K562 (cell line): ENCODE results near the gene FLAD1. TPM values are rescaled to one million over a fixed set of nuclear protein-coding genes. Genes with fewer than 3 reads are reported as not detected.

Source experiments
- FOXJ3 ChIP-seq: sonication (generic); formaldehyde crosslinking; IDR thresholded peaks from 2 replicates; pipeline ENCODE4 v1.4.0; 2020; ENCODE audit warnings: mild to moderate bottlenecking, missing genetic modification reagents
- MGA ChIP-seq: fragments of 450-650 bp; IDR thresholded peaks from 2 replicates; pipeline ENCODE4 v1.6.1; 2016; ENCODE audit warnings: mild to moderate bottlenecking, moderate library complexity
- ZBTB40 ChIP-seq, 2 experiments: fragments of 450-650 bp in 1 of 2; sonication (generic) in 1 of 2; formaldehyde crosslinking in 1 of 2; IDR thresholded peaks; 2 replicates each; pipeline versions ENCODE4 v1.7.1 to v1.9.0; 2016 to 2022; ENCODE audit warnings: inconsistent platforms in 1 of 2, mild to moderate bottlenecking in 1 of 2, missing genetic modification reagents in 1 of 2
- ZNF76 ChIP-seq: fragments of 250-450 bp; sonication (Bioruptor Pico); IDR thresholded peaks from 2 replicates; pipeline ENCODE4 v1.4.0; 2020; ENCODE audit warnings: mild to moderate bottlenecking, moderate library complexity, borderline replicate concordance
- polyA plus RNA-seq, 8 experiments: library from polyadenylated mRNA; depleted of rRNA in 4 of 8; stranded (reverse) in 5 of 8; unstranded in 3 of 8; fragments of >200 nt; fragmentation: Nextera tagmentation in 2 of 8; fragmentation: Illumina TruSeq in 1 of 8; extraction: Ambion mirVana in 2 of 8; extraction: Trizol in 1 of 8; gene quantifications; 2 replicates each; pipeline versions ENCODE4 v1.2.1 to v1.2.3, GENCODE V29; 2011 to 2014; ENCODE audit warnings: inconsistent platforms in 1 of 8, missing spikeins in 1 of 8
- total RNA-seq, 7 experiments: library from RNA; depleted of rRNA in 6 of 7; stranded (reverse); fragments of >200 nt in 6 of 7; fragmentation: Illumina TruSeq in 2 of 7; extraction: Trizol in 2 of 7; gene quantifications; 2 replicates each; pipeline versions ENCODE4 v1.2.1 to v1.2.3, GENCODE V29; 2011 to 2021; ENCODE audit warnings: low replicate concordance in 1 of 7

FLAD1 gene
- total and polyA plus RNA-seq, 9 of the 15 experiments (the other 6 are each of a cell fraction or from before 2014, with no cell fraction given): 24.9 to 85.8 (median 67.0) TPM

GRCh38 chr1:154937085-154937987 lies 45.8 kb upstream of the FLAD1 start (continued):
- TF ChIP-seq ZNF76 (CRISPR knock-in tag) (no peak), ZBTB40 (IDR thresholded peaks at IDR 0.05) (peak; percentile 34; the same call in 1 of the 2 replicates), ZBTB40 (CRISPR knock-in tag; IDR thresholded peaks at IDR 0.05) (no peak), MGA (no peak), FOXJ3 (CRISPR knock-in tag) (no peak)
